LoVo (cell line): ENCODE measurements around the gene FUCA1.
"Not testable (repeated sequence)": the region's sequence is repeated elsewhere in the genome, so short reads cannot be mapped to it uniquely, and the experiment has no call there.

Experiments
- DNase-seq: peaks from one replicate; pipeline ENCODE4 v3.0.0-alpha.2; 2016; ENCODE audit warnings: low spot score

Gene FUCA1

DNA sequence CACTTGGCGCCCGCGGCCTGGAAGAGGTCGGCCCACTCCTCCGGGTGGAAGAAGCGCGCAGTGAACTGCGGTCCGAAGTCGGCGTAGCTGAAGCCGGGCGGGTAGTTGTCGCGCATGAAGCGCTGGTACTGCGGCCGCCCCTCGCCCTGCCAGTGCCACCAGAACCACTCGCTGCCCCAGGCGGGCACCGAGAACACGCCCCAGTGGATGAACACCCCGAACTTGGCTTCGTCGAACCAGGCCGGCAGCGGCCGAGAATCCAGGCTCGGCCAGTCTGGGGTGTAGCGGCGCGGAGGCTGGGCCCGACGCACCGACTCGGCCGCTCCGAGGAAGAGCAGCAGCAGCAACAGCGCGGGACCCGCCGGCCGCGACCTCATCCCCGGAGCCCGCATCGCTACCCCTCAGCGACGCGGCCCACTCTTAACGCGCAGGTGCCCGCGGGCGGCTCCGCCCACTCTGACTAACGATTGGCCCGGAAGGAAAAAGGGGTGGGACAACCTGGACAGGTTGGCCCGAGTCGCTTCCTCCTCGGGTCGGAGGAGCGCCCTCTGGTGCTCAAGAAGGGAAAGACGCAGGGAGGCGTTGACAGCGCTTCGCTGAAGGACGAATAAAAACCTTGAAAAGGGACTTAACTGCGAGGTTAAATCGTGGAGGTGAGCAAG lies at the start of gene FUCA1:
Gene FUCA1, minus strand, starts transcription at position 396 of the 662 bp plus-strand sequence. Its CDS starts 4 bp downstream, at position 392.
- DNase-seq, result peak; percentile 98

DNA sequence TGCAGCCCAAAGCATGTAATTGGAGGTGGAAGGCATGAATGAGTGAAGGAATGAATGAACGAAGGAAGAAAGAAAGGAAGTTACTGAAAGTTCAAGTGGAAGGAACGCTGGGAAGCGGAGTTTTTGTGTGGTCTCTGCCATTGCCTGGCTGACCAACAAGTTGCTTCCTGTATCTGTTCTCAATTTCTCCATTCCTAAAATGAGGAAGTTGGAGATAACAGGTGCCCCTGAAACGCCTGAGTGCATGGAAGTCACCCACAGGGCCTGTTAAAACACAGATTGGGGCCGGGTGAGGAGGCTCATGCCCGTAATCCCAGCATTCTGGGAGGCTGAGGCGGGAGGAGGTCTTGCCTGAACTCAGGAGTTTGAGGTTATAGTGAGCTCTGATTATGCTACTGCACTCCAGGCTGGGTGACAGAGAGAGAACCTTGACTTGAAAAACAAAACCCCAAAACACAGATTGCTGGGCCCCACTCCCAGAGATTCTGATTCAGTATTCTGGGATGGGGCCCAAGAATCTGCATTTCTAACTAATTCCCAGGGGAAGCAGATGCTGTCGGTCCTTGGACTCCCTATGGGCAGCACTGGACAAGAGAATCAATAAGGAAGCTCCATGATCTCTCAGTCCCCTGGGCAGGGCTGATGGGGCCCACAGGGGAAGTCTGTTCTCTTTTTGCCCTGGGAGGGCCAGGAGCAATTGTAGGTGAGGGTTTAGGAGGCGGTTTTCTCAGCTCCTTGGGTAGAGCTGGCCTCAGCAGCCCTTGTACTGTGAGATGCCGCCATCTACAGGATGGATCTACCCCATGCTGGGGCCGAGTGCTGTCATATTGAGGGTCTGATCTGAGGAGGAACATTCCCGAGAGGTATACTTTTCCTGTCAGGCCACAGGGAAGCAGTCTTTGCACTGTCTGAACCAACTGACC lies 48.4 kb upstream of the FUCA1 start:
- DNase-seq, result peak; percentile 52

DNA sequence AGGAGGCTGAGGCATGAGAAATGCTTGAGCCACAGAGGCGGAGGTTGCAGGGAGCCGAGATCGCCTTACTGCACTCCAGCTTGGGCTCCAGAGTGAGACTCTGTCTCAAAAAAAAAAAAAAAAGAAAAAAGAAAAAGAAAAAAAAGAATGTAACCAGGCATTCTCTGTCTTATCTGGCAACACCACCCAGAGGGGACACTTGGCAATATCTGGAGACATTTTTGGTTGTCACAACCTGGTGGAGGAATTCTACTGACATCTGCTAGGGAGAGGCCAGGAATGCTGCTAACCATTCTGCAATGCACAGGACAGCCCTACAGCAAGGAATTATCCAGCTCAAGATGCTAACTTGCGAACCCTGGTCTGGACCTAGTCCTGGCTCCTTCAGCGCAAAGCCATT lies 47.4 kb upstream of the FUCA1 start:
- no peak for DNase-seq

DNA sequence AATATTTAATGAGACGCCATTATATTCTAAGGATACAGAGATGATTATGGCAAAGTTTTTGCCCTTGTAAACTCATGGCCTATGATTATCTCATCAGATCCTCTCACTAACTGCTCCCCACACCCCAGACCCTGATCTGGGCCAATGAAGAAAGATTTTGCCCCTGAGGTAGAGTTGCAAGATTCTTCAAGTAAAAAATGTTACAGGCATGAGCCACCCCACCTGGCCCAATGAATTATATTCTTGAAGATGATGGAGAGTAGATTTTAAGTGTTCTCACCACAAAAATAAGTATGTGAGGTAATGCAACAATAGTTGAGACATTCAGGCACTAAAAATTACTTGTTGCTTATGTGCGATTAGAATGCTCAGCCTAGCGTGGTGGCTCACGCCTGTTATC lies 46.8 kb upstream of the FUCA1 start:
- no peak for DNase-seq

DNA sequence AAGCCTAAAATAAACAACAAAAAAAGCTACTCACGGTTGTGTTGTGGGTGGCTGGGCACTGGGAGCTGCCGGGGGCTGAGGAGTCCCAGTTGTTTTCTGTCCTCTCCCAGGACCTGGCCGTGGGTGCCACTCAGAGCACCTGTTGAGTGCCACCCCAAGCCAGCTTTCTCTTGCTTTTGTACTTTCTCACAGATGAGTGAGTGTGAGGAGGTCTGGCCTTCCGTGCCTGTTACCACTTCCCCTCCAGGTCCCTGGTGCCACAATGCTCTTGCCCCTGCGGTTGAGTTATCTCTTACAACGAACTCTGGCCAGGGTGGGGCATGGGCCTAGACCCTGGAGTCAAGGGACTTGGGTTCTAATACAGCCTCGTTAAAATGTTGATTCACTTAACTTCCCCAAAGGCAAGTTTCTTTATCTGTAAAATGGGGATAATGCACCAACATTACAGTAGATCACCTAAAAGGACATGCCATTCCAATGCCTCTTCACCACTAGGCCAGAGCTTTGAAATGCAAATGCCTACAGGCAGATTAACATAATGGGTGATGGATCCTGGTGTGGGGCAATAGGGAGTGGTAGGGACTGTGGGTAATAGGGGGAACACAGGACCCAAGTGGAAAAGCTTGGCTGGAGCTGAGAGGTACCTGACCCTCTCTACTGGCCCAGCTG lies 45.3 kb upstream of the FUCA1 start, which contains the start of gene CNR2:
Gene CNR2, minus strand, starts transcription at position 151 of the 669 bp plus-strand sequence. CDS start 37,745 bp downstream, outside the sequence.
- DNase-seq, result no peak

DNA sequence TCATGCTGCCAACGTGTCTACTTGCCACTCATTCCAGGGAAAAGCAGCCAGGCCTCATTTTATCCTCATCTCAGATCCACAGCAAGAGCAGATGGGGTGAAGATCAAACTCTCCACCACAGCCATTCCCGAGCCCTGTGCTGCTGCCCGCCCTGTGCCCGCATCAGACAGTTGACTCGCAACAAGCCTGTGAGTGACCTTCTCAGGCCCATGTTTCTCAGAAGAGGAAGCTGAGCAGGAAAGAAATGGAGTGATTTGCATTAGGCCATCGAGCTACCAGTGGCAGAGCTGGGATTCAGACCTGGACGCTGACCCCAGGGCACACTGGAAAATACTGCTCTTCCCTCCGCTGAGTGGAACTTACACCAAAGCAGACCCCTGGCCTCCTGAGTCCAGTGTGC lies 43.8 kb upstream of the FUCA1 start:
- no peak for DNase-seq

DNA sequence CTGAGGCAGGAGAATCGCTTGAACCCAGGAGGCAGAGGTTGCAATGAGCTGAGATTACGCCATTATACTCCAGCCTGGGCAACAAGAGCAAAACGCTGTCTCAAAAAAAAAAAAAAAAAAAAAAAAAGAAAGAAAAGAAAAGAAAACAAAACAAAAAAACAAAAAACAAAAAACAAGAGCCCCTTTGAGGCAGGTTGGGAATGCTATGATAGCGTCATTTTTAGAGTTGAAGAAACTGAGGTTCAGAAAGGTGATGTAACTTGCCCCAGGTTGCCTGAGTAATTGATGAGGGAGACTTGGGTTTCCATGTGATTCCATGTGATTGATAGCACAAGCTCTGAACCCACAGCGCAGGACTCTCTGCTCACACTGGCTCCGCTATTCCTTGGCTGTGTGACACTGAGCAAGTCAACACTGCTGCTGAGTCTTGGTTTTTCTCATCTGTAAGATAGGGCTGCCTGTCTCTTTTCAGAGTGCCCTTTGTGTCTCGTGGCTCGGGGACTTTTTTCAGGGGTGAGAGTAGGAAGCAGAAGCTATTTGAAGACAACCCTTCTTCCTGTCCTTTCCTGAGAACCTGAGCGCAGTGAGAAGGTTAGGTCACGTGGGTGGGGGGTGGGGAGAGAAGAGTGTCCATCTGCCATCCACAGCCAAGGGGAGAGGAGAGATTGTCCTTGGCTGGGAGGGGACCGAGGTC lies 42.6 kb upstream of the FUCA1 start:
- no peak for DNase-seq

DNA sequence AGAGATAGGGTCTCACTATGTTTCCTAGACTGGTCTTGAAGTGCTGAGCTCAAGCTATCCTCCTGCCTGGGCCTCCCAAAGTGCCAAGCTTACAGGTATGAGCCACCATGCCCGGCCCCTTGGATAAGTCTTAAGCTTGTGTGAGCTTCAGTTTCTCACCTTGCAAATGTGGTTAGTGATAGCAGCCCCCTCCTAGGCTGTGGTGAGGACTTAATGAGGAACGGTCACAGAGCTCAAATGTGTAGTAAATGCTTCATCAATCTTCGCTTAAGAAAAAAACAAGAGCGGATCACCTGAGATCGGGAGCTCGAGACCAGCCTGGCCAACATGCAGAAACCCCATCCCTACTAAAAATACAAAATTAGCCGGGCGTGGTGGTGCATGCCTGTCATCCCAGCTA lies 42.1 kb upstream of the FUCA1 start:
- DNase-seq, result no peak

DNA sequence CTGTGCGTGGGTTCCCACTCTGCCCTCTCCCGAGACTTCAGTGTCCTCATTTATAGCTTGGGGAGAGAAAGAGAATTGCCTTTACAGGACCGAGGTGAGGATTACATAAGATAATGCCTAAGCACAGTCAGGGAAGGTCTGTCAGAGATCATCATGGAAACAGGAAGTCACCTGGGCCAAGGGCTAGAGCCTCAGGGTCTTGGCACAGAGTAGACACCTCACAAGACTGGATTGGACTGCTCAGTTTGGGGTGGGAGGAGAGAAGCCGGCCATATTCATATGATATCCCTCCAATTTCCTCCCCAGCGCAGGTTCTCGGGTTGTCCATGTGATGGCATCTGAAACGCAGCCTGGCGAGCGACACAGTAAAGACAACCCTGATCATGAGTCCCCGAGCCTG lies 41.3 kb upstream of the FUCA1 start:
- no peak for DNase-seq

DNA sequence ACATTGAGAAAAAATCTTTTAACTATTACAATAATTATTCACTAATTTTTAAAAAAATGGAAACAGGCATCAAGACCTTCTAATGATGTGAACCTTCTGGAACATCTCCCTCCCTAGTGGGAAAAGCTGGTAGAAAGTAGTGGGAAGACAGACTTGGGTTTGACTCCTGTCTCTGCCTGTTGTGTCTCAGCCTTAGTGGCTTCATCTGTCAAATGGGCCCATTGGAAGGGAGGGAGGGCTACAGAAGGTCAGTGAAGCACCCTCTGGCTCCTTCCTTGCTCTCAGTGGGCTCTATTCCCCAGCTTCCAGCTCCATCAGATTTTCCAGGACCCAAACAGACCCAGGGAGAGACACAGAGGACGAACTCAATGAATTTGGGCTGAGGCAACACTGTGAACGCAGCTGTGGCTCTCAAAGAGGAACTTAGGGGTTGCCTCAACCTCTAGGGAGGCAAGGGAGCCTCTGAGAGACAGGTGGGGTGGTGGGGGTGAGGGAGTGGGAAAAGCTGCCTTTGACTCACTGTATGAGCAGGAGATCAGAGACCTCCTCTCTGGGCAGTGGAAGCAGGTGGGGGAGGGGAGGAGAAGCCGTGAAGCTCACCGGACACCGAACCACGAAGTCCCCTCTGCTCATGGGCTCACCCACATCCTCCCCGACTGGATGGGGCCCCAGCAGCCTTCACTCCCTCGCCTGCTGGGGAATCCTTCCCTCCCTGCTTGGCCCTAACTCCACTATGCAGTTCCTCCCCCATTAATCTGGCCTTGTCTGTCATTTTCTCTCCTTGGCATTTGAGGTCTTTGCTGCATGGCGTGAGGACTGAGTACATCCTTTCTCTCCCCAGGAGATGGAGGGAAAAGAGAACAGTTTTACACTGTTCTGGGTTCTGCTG lies 40.6 kb upstream of the FUCA1 start:
- no peak for DNase-seq

DNA sequence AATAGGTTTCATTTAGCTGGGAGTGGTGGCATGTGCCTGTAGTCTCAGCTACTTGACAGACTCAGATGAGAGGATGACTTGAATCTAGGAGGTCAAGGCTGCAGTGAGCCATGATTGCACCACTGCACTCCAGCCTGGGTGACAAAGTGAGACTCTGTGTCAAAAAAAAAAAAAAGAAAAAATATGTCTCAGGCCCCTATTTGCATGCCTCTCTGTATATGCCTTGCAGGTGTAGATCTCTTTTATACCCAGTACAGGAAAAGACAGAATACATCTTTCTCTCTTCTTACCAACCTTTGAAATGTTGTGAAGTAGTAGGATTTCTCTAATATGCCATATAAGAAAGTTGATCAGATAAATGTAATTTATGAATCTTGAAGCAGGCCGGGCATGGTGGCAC lies 38.6 kb upstream of the FUCA1 start:
- DNase-seq, result no peak

DNA sequence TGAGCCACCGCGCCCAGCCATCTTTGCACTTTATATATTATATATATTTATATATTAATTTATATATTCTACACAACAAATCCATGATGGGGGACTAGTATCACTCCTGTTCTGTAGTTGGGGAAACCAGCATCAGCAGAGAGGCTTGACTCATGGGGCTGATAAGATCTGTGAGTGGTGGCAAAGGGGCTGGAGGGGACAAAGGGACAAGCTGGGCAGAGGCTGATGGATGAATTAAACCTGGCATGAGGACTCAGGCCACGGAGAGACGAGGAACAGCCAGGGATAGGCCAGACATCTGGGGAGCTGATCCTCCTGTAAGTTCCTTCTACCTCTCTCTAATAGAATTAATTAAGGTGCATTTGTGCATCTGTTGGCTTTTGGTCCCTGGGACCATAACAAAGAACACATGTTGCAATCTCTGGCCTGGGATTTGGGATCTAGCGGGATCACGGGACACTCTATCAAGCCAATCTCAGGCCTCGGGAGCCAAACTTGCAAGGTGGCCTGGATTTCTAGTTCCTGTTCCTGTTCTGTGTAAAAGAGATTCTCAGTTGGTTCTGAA lies 37.5 kb upstream of the FUCA1 start:
- DNase-seq, result no peak

DNA sequence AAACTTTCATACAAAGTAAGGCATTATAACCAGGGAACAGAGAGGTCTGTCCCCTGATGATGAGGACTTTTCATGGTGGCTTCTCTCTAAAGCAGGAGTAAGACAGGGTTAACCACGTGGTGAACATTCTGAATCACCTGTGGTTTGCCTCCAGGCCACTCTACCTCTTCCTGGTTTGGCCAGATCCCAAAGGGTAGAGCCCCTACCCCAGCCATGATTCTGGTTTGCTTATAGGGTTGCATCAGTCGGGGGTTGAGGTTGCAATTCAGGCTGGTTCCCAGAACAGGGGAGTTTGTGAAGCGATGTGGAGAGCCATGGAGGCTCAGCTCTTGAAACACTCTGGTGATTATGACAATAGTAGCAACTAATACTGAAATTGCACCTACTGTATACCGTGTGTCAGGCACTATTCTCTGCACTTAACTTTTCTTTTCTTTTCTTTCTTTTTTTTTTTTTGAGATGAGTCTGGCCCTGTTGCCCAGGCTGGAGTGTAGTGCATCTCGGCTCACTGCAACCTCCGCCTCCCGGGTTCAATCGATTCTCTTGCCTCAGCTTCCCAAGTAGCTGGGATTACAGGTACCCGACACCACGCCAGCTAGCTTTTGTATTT lies 36.8 kb upstream of the FUCA1 start:
- peak; percentile 17 for DNase-seq

DNA sequence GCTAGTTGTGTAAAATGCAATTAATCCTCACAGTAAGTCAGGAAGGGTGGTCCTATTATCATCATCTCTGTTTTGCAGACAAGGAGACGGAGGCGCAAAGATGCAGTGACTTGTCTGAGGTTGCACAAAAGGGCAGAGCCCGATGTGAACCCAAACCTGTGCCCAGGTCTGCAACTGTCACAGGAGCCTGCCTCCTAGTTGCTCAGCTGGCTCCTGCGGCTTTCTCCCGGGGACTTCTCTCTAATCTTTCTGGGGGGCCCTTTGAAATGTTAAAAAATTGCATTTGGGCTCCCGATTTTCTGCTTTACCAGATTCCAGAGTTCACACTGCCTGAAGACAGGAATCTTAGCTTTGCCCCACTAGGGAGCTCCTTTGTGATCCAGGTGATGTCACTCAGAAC lies 35.7 kb upstream of the FUCA1 start:
- DNase-seq, result no peak

DNA sequence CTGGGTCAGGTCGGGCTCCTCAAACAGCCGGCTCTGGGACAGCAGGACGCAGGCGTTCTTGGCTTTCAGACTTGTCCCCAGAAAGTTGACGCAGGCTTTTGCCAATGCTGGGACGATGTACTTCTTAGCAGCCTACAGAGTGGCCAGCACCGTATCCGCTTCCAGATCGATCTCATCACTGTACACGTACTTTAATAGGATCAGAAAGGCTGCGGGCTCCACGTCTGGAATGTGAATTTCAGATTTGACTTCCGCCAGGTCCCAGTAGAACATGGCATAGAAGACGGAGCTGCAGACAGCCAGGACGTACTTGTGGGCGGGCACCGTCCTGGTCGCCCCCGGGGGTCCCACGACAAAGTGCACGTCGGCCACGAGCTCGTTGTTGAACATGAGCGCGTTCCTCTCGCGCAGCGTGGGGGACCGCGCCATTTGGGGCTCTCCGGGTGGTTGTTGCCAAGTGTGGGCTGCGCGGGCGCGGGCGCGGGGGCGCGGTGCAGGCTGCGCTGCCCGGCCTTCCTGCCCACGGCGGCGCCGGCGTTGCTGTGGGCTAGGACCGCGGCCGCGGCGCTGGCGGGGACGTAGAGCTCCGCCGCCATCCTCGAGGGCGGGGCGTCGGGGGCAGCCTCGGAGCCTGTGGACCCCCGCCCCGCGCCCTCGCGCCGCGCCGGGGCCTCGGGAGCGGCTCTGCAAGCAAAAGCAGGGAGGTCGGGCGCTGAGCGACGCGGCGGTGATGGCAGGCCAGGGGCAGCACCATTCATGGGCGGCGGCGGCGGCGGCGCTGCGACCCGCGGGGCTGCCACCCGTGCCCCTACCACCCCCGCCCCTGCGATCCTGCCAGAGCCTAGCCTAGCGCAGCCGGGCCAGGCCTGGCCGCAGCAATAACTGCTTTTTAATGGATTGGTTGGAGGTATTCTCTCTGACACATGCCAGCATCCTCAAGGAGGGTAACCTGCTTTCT lies 34.5 kb upstream of the FUCA1 start:
- no peak for DNase-seq

DNA sequence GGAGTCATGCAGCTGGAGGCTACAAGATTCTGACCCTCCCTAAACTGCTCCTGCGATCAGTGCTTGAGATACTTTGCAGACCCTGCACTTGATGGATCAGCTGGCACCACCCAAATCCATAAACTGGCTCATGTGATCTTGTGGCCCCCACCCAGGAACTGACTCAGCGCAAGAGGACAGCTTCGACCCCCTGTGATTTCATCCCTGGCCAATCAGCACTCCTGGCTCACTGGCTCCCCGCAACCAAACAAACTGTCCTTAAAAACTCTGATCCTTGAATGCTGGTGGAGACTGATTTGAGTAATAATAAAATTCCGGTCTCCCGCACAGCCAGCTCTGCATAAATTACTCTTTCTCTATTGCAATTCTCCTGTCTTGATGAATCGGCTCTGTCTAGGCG lies 31.9 kb upstream of the FUCA1 start:
- not testable (repeated sequence) for DNase-seq

DNA sequence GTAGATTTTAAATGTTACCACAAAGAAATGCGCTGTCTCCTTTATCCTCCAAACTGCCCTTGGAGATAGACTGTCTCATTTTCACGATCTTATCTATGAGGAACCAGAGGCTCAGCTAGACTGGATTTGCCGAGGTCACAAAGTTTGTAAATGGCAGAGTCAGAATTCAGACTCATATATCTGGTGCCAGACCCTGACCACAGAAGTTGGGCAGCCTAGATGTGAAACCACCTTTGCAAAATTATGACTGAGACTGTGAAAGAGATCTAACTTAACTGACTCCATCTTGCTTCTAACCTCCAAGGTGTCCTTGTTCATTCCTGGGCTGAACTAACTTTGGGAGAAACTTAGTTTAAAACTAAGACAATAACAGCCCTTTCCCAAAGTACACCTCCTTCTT lies 31.0 kb upstream of the FUCA1 start:
- no peak for DNase-seq

DNA sequence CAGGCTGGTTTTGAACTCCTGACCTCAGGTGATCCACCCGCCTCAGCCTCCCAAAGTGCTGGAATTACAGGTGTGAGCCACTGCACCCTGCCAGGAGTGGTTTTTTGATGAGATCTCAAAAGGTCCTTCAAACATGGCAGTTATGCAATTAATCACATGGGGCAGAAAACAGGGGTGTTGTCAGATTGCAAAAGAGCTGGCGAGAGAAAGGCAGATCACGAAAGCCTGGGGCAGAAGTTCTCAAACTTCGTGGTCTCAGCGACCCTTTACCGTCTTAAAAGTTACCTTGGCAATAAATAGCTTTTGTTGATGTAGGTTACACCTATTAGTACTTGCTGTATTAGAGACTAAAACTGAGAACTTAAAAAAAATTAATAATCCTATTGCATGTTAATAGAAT lies 29.0 kb upstream of the FUCA1 start:
- no peak for DNase-seq

DNA sequence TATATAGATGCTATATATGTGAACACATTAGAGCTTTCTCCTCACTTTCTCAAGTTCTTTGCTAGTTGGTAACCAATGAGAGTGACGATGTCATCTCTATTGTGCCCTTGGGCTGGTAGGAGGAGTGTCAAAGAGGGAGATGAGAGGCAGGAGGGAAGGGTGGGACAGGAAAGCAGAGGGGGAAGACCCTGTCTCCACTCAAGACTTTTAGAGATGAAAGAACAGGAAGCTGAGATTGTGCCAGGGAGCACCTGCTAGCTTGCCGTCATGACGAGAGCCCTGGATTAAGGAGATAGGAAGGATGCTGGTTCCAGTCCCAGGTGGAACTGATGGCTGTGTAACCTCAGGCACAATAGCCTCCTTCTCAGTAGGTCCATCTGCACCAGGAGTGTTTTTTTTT lies 28.4 kb upstream of the FUCA1 start:
- no peak for DNase-seq
